GM12872 (cell line): Measurements from ENCODE around the gene RRM2.

Experiments
- TF ChIP-seq, protein P1 (sequence below): IDR thresholded peaks from 3 replicates; pipeline ENCODE4 v1.5.1; 2011; ENCODE audit warnings: low read depth, mild to moderate bottlenecking, low read length, moderate library complexity; ENCODE audit not compliant: insufficient read depth

The RRM2 gene

DNA sequence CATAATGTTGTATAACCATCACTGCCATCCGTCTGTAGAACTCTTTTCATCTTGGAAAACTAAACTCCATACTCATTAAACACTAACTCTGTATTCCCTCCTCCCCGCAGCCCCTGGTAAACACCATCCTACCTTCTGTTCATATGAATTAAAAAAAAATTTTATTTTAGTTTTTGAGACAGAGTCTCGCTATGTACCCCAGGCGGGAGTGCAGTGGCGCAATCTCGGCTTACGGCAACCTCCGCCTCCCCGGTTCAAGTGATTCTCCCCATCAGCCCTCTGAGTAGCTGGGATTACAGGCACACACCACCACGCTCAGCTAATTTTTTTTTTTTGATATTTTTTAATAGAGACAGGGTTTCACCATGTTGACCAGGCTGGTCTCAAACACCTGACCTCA, 52.9 kb downstream of the RRM2 start:
- TF ChIP-seq, protein P1, sequence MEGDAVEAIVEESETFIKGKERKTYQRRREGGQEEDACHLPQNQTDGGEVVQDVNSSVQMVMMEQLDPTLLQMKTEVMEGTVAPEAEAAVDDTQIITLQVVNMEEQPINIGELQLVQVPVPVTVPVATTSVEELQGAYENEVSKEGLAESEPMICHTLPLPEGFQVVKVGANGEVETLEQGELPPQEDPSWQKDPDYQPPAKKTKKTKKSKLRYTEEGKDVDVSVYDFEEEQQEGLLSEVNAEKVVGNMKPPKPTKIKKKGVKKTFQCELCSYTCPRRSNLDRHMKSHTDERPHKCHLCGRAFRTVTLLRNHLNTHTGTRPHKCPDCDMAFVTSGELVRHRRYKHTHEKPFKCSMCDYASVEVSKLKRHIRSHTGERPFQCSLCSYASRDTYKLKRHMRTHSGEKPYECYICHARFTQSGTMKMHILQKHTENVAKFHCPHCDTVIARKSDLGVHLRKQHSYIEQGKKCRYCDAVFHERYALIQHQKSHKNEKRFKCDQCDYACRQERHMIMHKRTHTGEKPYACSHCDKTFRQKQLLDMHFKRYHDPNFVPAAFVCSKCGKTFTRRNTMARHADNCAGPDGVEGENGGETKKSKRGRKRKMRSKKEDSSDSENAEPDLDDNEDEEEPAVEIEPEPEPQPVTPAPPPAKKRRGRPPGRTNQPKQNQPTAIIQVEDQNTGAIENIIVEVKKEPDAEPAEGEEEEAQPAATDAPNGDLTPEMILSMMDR, result no peak

DNA sequence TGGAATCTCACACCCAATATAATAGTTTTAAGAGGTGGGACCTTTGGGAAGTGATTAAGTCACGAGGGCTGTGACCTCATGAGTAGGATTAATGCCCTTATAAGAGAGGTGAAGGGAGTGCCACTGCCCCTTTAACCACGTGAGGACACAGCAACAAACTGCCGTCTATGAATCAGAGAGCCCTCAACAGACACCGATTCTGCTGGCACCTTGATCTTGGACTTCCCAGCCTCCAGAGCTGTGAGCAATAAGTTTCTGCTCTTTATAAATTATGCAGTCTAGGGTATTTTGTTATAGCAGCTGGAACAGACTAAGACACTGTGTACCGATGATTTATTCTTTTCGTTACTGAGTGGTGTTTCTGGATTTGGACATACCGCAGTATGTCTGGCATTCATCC, 56.2 kb downstream of the RRM2 start:
- TF ChIP-seq, protein P1, result no peak

DNA sequence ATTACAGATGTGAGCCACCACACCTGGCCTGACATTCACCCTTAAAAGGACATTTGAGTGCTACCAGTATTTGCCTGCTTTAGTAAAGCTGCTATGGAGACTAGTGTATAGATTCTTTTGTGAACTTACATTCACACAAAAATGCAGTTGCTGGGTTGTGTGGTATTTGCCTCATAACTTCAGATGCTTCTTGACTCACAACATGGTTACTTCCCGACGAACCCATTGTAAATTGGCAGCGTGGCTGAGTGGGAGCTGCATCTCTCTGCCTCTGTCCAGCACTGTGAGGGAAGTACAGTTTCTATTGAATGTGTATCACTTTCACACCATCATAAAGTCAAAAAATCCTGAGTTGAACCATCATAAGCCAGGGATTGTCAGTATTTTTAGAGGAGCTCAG, 56.9 kb downstream of the RRM2 start:
- TF ChIP-seq, protein P1, result no peak

DNA sequence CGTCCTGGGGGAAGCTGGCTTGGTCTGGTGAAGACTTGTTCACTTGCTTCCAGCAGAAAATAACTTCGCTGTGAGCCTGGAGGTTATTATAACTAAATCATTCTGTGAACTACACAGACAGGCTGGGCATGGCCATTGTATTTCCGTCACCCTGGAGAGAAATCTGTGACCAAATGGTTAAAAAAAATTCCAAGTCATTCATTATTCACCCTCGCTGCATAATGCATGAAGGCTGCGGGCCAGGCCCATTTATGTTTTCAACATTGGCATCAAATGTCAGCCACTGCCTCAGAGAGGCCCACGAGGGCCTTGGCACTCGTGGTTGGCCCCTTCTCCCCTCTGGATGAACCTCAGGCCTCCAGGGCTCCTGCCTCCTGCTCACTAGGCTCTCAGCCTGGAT, 57.7 kb downstream of the RRM2 start:
- TF ChIP-seq, protein P1, result no peak
